Liver (tissue), 9 donors: ENCODE data around the gene INO80D. TPM values are rescaled to one million over a fixed set of nuclear protein-coding genes. Genes with fewer than 3 reads are reported as not detected.

Experiments
- DNase-seq: peaks from one replicate; pipeline ENCODE4 v3.0.0-alpha.2; 2017; ENCODE audit warnings: low spot score
- H3K27ac ChIP-seq, 2 donors: one replicate each; pipeline ENCODE4 v1.7.0; 2013; ENCODE audit warnings: inconsistent platforms in 2 of 2, low read length in 2 of 2, control low read depth in 1 of 2, low read depth in 1 of 2, mild to moderate bottlenecking in 1 of 2
- H3K27me3 ChIP-seq, 4 donors: one replicate each; pipeline versions ENCODE4 v1.6.1 to v1.7.0; 2013; ENCODE audit warnings: low read length in 3 of 4, inconsistent platforms in 1 of 4, mild to moderate bottlenecking in 1 of 4, moderate library complexity in 1 of 4; ENCODE audit not compliant: control insufficient read depth in 4 of 4, insufficient read depth in 4 of 4
- H3K36me3 ChIP-seq, 4 donors: one replicate each; pipeline versions ENCODE4 v1.6.1 to v1.7.0; 2013; ENCODE audit warnings: low read length in 3 of 4, mild to moderate bottlenecking in 3 of 4, low read depth in 1 of 4, moderate library complexity in 1 of 4; ENCODE audit not compliant: control insufficient read depth in 4 of 4, insufficient read depth in 3 of 4
- H3K4me1 ChIP-seq, 4 donors: one replicate each; pipeline versions ENCODE4 v1.6.1 to v1.7.0; 2013; ENCODE audit warnings: low read length in 3 of 4, mild to moderate bottlenecking in 3 of 4, moderate library complexity in 1 of 4; ENCODE audit not compliant: control insufficient read depth in 4 of 4, insufficient read depth in 4 of 4
- H3K4me3 ChIP-seq, 3 donors: one replicate each; pipeline versions ENCODE4 v1.6.1 to v1.7.0; 2013; ENCODE audit warnings: low read length in 3 of 3, control low read depth in 1 of 3, low read depth in 1 of 3, mild to moderate bottlenecking in 1 of 3
- H3K9ac ChIP-seq, 2 donors: one replicate each; pipeline ENCODE4 v1.7.0; 2013; ENCODE audit warnings: low read length in 2 of 2, mild to moderate bottlenecking in 2 of 2, moderate library complexity in 2 of 2, control low read depth in 1 of 2, low read depth in 1 of 2
- H3K9me3 ChIP-seq, 4 donors: one replicate each; pipeline versions ENCODE4 v1.6.1 to v1.7.0; 2013; ENCODE audit warnings: low read length in 3 of 4; ENCODE audit not compliant: control insufficient read depth in 4 of 4
- EGR1 ChIP-seq, 2 donors: IDR thresholded peaks; 2 replicates each; pipeline ENCODE4 v1.6.1; 2016 to 2018; ENCODE audit warnings: antibody characterized with exemption in 2 of 2, low read depth in 2 of 2
- FOXA1 ChIP-seq: IDR thresholded peaks from 2 replicates; pipeline ENCODE4 v1.6.1; 2016; ENCODE audit warnings: antibody characterized with exemption
- FOXA2 ChIP-seq: IDR thresholded peaks from 2 replicates; pipeline ENCODE4 v1.6.1; 2016; ENCODE audit warnings: antibody characterized with exemption
- GABPA ChIP-seq, 2 donors: IDR thresholded peaks in 1 of 2; conservative IDR thresholded peaks in 1 of 2; 2 replicates each; pipeline ENCODE4 v1.6.1; 2016; ENCODE audit warnings: antibody characterized with exemption in 2 of 2, mild to moderate bottlenecking in 1 of 2, moderate library complexity in 1 of 2
- HNF4A ChIP-seq, 2 donors: conservative IDR thresholded peaks; 2 replicates each; pipeline ENCODE4 v1.6.1; 2016; ENCODE audit warnings: antibody characterized with exemption in 2 of 2, mild to moderate bottlenecking in 2 of 2
- HNF4G ChIP-seq: IDR thresholded peaks from 2 replicates; pipeline ENCODE4 v1.6.1; 2016; ENCODE audit warnings: antibody characterized with exemption
- JUND ChIP-seq, 2 donors: IDR thresholded peaks; 2 replicates each; pipeline ENCODE4 v1.6.1; 2016; ENCODE audit warnings: antibody characterized with exemption in 2 of 2
- RAD21 ChIP-seq, 2 donors: IDR thresholded peaks; 2 replicates each; pipeline ENCODE4 v1.6.1; 2016; ENCODE audit warnings: antibody characterized with exemption in 2 of 2, mild to moderate bottlenecking in 2 of 2
- RXRA ChIP-seq, 2 donors: IDR thresholded peaks; 2 replicates each; pipeline ENCODE4 v1.6.1; 2017 to 2018; ENCODE audit warnings: antibody characterized with exemption in 2 of 2, mild to moderate bottlenecking in 1 of 2
- SP1 ChIP-seq: IDR thresholded peaks from 2 replicates; pipeline ENCODE4 v1.6.1; 2018; ENCODE audit warnings: antibody characterized with exemption, mild to moderate bottlenecking
- TAF1 ChIP-seq: conservative IDR thresholded peaks from 2 replicates; pipeline ENCODE4 v1.6.1; 2016; ENCODE audit warnings: antibody characterized with exemption, mild to moderate bottlenecking
- YY1 ChIP-seq: IDR thresholded peaks from 2 replicates; pipeline ENCODE4 v1.6.1; 2016; ENCODE audit warnings: antibody characterized with exemption, mild to moderate bottlenecking
- WGBS: extraction: QIAGEN DNeasy Blood & Tissue Kit; methylation state at CpG from one replicate; pipeline ENCODE4 v1.1.7; 2013; 5-methylcytosine and 5-hydroxymethylcytosine counted together
- polyA plus RNA-seq, 2 donors: library from polyadenylated mRNA; stranded (reverse) in 1 of 2; unstranded in 1 of 2; fragments of 200-250 nt in 1 of 2; fragments of >200 nt in 1 of 2; fragmentation: Nextera tagmentation in 1 of 2; extraction: Ambion mirVana in 1 of 2; gene quantifications; one replicate each; pipeline versions ENCODE4 v1.2.1 to v1.2.3, GENCODE V29; 2013 to 2015
- total RNA-seq, 2 donors: library from RNA; depleted of rRNA; stranded (reverse); fragments of >200 nt; gene quantifications; one replicate each; pipeline ENCODE4 v1.2.3, GENCODE V29; 2014
- TF ChIP-seq, protein P1 (sequence below): fragments of 150-350 bp; IDR thresholded peaks from 2 replicates; pipeline ENCODE4 v1.5.1; 2017; ENCODE audit warnings: improper control_type of control experiment, low read depth, low read length; ENCODE audit not compliant: missing input control
- TF ChIP-seq, protein P2 (sequence below): IDR thresholded peaks from 2 replicates; pipeline ENCODE4 v1.6.1; 2016; ENCODE audit warnings: antibody characterized with exemption
- TF ChIP-seq, protein P3 (sequence below): IDR thresholded peaks from 2 replicates; pipeline ENCODE4 v1.6.1; 2016; ENCODE audit warnings: antibody characterized with exemption
- TF ChIP-seq, protein P4 (sequence below): IDR thresholded peaks from 2 replicates; pipeline ENCODE4 v1.6.1; 2016; ENCODE audit warnings: antibody characterized with exemption, mild to moderate bottlenecking
- TF ChIP-seq, protein P5 (sequence below): IDR thresholded peaks from 2 replicates; pipeline ENCODE4 v1.6.1; 2016; ENCODE audit warnings: antibody characterized with exemption
- donor health status: healthy.
- donor health status: healthy.
- donor health status: healthy.
- donor health status: healthy.
- donor health status: healthy.

The INO80D gene
- total and polyA plus RNA-seq, 4 donors: 0.76 to 10.3 (median 5.4) TPM

DNA sequence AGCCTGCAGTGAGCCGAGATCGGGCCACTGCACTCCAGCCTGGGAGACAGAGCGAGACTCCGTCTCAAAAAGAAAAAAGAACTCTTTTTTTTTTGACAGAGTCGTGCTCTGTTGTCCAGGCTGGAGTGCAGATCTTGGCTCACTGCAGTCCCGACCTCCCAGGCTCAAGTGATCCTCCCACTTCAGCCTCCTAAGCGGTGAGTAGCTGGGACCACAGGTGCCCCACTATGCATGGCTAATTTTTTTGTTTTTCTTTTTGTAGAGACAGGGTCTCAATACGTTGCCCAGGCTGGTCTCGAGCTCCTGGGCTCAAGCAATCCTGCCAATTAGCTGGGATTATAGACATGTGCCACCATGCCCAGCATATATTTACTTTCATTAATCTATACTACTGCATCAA, 12.5 kb upstream of the INO80D start:
- Histone ChIP-seq H3K4me3 (no peak overlapping the region), H3K4me1 (no peaks in the 10 kb centered on the region), H3K27me3 (no peaks in the 10 kb centered on the region), H3K9me3 (no peaks in the 10 kb centered on the region), H3K36me3 (no peaks in the 10 kb centered on the region), H3K27ac (no peak overlapping the region), H3K9ac (no peak overlapping the region)
- DNase-seq: no peak
- 97% methylated on average over 9 of the region's 9 CpGs for WGBS
- TF ChIP-seq SP1 (no peak), RAD21 (IDR thresholded peaks at IDR 0.05) (no peak), FOXA1 (no peak), RXRA (IDR thresholded peaks at IDR 0.05) (no peak), HNF4A (conservative IDR thresholded peaks at IDR 0.05) (no peak), YY1 (no peak), HNF4G (no peak), TAF1 (no peak), EGR1 (IDR thresholded peaks at IDR 0.05; ENCODE audit: low read depth in 2 of 2) (no peak), GABPA (IDR thresholded peaks at IDR 0.05 in 1 of 2, conservative IDR thresholded peaks at IDR 0.05 in 1 of 2) (no peak), JUND (IDR thresholded peaks at IDR 0.05) (no peak)
- TF ChIP-seq, protein P1, sequence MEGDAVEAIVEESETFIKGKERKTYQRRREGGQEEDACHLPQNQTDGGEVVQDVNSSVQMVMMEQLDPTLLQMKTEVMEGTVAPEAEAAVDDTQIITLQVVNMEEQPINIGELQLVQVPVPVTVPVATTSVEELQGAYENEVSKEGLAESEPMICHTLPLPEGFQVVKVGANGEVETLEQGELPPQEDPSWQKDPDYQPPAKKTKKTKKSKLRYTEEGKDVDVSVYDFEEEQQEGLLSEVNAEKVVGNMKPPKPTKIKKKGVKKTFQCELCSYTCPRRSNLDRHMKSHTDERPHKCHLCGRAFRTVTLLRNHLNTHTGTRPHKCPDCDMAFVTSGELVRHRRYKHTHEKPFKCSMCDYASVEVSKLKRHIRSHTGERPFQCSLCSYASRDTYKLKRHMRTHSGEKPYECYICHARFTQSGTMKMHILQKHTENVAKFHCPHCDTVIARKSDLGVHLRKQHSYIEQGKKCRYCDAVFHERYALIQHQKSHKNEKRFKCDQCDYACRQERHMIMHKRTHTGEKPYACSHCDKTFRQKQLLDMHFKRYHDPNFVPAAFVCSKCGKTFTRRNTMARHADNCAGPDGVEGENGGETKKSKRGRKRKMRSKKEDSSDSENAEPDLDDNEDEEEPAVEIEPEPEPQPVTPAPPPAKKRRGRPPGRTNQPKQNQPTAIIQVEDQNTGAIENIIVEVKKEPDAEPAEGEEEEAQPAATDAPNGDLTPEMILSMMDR: no peak
- TF ChIP-seq, protein P2, sequence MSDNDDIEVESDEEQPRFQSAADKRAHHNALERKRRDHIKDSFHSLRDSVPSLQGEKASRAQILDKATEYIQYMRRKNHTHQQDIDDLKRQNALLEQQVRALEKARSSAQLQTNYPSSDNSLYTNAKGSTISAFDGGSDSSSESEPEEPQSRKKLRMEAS: no peak
- TF ChIP-seq, protein P3, sequence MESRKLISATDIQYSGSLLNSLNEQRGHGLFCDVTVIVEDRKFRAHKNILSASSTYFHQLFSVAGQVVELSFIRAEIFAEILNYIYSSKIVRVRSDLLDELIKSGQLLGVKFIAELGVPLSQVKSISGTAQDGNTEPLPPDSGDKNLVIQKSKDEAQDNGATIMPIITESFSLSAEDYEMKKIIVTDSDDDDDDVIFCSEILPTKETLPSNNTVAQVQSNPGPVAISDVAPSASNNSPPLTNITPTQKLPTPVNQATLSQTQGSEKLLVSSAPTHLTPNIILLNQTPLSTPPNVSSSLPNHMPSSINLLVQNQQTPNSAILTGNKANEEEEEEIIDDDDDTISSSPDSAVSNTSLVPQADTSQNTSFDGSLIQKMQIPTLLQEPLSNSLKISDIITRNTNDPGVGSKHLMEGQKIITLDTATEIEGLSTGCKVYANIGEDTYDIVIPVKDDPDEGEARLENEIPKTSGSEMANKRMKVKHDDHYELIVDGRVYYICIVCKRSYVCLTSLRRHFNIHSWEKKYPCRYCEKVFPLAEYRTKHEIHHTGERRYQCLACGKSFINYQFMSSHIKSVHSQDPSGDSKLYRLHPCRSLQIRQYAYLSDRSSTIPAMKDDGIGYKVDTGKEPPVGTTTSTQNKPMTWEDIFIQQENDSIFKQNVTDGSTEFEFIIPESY: no peak
- TF ChIP-seq, protein P4, sequence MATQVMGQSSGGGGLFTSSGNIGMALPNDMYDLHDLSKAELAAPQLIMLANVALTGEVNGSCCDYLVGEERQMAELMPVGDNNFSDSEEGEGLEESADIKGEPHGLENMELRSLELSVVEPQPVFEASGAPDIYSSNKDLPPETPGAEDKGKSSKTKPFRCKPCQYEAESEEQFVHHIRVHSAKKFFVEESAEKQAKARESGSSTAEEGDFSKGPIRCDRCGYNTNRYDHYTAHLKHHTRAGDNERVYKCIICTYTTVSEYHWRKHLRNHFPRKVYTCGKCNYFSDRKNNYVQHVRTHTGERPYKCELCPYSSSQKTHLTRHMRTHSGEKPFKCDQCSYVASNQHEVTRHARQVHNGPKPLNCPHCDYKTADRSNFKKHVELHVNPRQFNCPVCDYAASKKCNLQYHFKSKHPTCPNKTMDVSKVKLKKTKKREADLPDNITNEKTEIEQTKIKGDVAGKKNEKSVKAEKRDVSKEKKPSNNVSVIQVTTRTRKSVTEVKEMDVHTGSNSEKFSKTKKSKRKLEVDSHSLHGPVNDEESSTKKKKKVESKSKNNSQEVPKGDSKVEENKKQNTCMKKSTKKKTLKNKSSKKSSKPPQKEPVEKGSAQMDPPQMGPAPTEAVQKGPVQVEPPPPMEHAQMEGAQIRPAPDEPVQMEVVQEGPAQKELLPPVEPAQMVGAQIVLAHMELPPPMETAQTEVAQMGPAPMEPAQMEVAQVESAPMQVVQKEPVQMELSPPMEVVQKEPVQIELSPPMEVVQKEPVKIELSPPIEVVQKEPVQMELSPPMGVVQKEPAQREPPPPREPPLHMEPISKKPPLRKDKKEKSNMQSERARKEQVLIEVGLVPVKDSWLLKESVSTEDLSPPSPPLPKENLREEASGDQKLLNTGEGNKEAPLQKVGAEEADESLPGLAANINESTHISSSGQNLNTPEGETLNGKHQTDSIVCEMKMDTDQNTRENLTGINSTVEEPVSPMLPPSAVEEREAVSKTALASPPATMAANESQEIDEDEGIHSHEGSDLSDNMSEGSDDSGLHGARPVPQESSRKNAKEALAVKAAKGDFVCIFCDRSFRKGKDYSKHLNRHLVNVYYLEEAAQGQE: no peak
- TF ChIP-seq, protein P5, sequence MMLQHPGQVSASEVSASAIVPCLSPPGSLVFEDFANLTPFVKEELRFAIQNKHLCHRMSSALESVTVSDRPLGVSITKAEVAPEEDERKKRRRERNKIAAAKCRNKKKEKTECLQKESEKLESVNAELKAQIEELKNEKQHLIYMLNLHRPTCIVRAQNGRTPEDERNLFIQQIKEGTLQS: no peak

DNA sequence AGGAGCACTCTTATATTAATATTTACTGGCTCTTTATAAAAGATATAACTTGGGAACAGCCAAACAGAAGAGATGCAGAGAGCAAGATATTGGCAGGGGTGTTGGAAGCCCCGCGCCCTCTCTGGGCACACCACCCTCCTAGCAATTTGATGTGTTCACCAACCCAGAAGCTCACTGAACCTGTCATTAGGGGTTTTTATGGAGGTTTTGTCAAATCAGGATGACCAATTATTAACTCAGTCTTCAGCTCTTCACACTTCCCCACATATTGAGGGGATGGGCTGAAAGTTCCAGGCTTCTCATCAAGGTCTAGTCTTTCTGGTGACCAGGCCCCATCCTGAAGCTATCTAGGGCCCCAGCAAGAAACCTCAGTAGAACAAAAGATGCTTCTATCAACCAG, 10.9 kb upstream of the INO80D start:
- Histone ChIP-seq H3K4me3 (no peak overlapping the region), H3K4me1 (no peaks in the 10 kb centered on the region), H3K9ac (no peak overlapping the region), H3K27me3 (no peaks in the 10 kb centered on the region), H3K9me3 (no peaks in the 10 kb centered on the region), H3K27ac (no peak overlapping the region), H3K36me3 (no peaks in the 10 kb centered on the region)
- 98% methylated on average over 2 of the region's 2 CpGs for WGBS
- TF ChIP-seq RAD21 (IDR thresholded peaks at IDR 0.05) (no peak), EGR1 (IDR thresholded peaks at IDR 0.05; ENCODE audit: low read depth in 2 of 2) (no peak), GABPA (IDR thresholded peaks at IDR 0.05 in 1 of 2, conservative IDR thresholded peaks at IDR 0.05 in 1 of 2) (no peak), TAF1 (no peak), JUND (IDR thresholded peaks at IDR 0.05) (no peak), HNF4G (no peak), FOXA2 (no peak), SP1 (no peak), HNF4A (conservative IDR thresholded peaks at IDR 0.05) (no peak)
- TF ChIP-seq, protein P2: no peak
- TF ChIP-seq, protein P3: no peak
- TF ChIP-seq, protein P4: no peak
- DNase-seq: no peak
